Measurements from ENCODE around the gene TNFRSF12A.
"Not testable (repeated sequence)": the region's sequence is repeated elsewhere in the genome, so short reads cannot be mapped to it uniquely, and the experiment has no call there.

The TNFRSF12A gene

DNA sequence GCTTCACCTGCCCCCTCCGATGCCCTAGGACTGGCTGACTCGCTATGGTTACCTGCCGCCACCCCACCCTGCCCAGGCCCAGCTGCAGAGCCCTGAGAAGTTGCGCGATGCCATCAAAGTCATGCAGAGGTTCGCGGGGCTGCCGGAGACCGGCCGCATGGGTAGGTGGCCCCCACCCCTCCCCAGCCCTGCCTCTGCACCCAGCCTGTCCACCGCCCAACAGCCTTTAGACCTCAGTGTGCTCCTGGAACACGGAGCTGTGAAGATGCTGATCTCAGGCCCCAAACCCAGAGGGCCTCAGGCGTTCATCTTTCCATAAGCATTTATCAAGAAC, 27.2 kb downstream of the TNFRSF12A start:
- Histone ChIP-seq H3K4me1 (ENCODE audit: control insufficient read depth, insufficient read depth, low read length) (peaks cover 13% of the 10 kb centered on the region), H3K36me3 (ENCODE audit: insufficient read depth, low read length) (no peaks in the 10 kb centered on the region), H3K4me3 (ENCODE audit: low read length) (no peak overlapping the region), H3K27me3 (ENCODE audit: control insufficient read depth, insufficient read depth, low read length) (peaks cover 69% of the 10 kb centered on the region), H3K4me2 (ENCODE audit: low read length) (no peak overlapping the region), H3K9ac (ENCODE audit: low read depth, low read length) (no peak overlapping the region), H3K9me3 (replicated peaks; ENCODE audit: low read length) (no peaks in the 10 kb centered on the region)

- H3K36me3 ChIP-seq (ENCODE audit: insufficient read depth, low read length) = no peaks in the 10 kb centered on the region
- no peak overlapping the region for H3K4me3 ChIP-seq (ENCODE audit: low read length)
- peaks cover 13% of the 10 kb centered on the region for H3K4me1 ChIP-seq (ENCODE audit: control insufficient read depth, insufficient read depth, low read length)
- no peaks in the 10 kb centered on the region for H3K9me3 ChIP-seq (replicated peaks; ENCODE audit: low read length)
- no peak overlapping the region for H3K9ac ChIP-seq (ENCODE audit: low read depth, low read length)
- no peak overlapping the region for H3K4me2 ChIP-seq (ENCODE audit: low read length)
- H3K27me3 ChIP-seq (ENCODE audit: control insufficient read depth, insufficient read depth, low read length) = peaks cover 57% of the 10 kb centered on the region
These were observed 29.8 kb downstream of the TNFRSF12A start for GRCh38 chr16:3049921-3050481.

DNA sequence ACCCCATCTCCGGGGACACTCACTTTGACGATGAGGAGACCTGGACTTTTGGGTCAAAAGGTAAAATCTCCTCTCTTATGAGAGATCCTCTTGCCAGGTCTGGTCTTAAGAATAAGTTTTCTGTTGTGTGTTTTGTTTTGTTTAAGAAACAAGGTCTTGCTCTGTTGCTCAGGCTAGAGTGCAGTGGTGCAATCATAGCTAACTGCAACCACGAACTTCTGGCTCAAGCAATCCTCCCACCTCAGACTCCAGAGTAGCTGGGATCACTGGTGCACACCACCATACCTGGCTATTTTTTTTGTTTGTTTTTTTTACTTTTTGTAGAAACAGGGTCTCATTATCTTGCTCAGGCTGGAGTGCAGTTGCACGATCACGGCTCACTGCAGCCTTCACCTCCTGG, 30.3 kb downstream of the TNFRSF12A start:
- no peaks in the 10 kb centered on the region for H3K36me3 ChIP-seq (ENCODE audit: insufficient read depth, low read length)
- H3K9me3 ChIP-seq (replicated peaks; ENCODE audit: low read length) = no peaks in the 10 kb centered on the region
- peaks cover 53% of the 10 kb centered on the region for H3K27me3 ChIP-seq (ENCODE audit: control insufficient read depth, insufficient read depth, low read length)
- peaks cover 10% of the 10 kb centered on the region for H3K4me1 ChIP-seq (ENCODE audit: control insufficient read depth, insufficient read depth, low read length)
- H3K4me3 ChIP-seq (ENCODE audit: low read length) = no peak overlapping the region
- no peak overlapping the region for H3K4me2 ChIP-seq (ENCODE audit: low read length)
- no peak overlapping the region for H3K9ac ChIP-seq (ENCODE audit: low read depth, low read length)

- Histone ChIP-seq H3K36me3 (ENCODE audit: insufficient read depth, low read length) (no peaks in the 10 kb centered on the region), H3K4me3 (ENCODE audit: low read length) (no peak overlapping the region), H3K4me1 (ENCODE audit: control insufficient read depth, insufficient read depth, low read length) (peaks cover 5% of the 10 kb centered on the region), H3K9ac (ENCODE audit: low read depth, low read length) (no peak overlapping the region), H3K4me2 (ENCODE audit: low read length) (no peak overlapping the region), H3K27me3 (ENCODE audit: control insufficient read depth, insufficient read depth, low read length) (peaks cover 49% of the 10 kb centered on the region), H3K9me3 (replicated peaks; ENCODE audit: low read length) (no peaks in the 10 kb centered on the region)
These were observed 30.8 kb downstream of the TNFRSF12A start for GRCh38 chr16:3051009-3051408.

DNA sequence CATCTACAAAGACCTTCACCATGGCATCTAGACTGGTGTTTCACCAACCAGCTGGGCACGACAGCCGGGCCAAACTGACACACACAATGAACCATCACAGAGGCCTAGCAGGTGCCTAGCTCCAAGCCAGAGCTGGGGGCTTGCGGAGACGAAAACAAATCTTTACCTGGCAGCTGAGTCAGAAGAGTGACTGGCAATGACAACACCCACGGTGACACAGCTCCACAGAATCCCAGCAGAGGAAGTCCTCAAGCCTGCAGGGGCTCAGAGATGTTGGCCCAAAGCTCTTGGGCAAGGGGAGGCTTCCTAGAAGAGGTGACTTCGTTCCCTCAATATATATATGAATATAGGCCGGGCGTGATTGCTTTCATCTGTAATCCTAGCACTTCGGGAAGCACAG, 31.3 kb downstream of the TNFRSF12A start:
- H3K27me3 ChIP-seq (ENCODE audit: control insufficient read depth, insufficient read depth, low read length) = peaks cover 45% of the 10 kb centered on the region
- no peak overlapping the region for H3K4me3 ChIP-seq (ENCODE audit: low read length)
- H3K36me3 ChIP-seq (ENCODE audit: insufficient read depth, low read length) = no peaks in the 10 kb centered on the region
- H3K4me2 ChIP-seq (ENCODE audit: low read length) = no peak overlapping the region
- peaks cover 2% of the 10 kb centered on the region for H3K4me1 ChIP-seq (ENCODE audit: control insufficient read depth, insufficient read depth, low read length)
- H3K9ac ChIP-seq (ENCODE audit: low read depth, low read length) = no peak overlapping the region
- no peaks in the 10 kb centered on the region for H3K9me3 ChIP-seq (replicated peaks; ENCODE audit: low read length)

DNA sequence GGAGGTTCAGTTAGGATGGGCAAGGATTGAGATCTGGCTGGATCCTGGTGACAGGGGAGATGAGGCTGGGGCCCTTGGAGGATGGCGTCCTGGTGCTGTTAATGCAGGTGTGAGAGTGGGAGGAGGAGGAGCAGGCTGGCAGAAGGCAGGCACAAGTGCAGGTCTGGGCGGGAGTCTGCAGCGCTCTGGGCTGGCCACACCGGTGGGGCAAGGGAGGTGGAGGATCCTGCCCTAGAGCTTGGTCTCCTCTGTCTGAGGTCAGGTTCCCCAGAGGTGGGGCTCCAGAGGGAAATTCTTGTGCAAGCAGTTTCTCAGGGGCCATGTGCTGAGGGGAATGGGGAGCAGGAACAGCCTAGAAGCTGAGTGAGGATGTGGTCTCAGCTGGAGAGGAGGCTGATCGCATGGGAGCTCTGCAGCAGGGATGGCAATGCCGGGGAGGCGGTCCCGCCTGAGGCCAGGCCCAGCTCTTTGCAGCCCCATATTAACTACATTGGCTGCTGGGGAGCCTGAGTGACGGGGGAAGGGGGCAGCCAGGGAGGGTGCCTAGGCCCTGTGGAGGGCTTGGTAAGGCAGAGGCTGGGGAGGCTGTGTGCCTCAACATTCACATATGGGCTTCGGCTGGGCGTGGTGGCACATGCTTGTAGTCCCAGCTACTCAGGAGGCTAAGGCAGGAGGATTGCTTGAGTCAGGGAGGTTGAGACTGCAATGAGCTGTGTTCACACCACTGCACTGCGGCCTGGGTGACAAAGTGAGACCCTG, 32.6 kb downstream of the TNFRSF12A start:
- H3K4me2 ChIP-seq (ENCODE audit: low read length); H3K4me1 ChIP-seq (ENCODE audit: control insufficient read depth, insufficient read depth, low read length); H3K36me3 ChIP-seq (ENCODE audit: insufficient read depth, low read length); H3K9ac ChIP-seq (ENCODE audit: low read depth, low read length); H3K9me3 ChIP-seq (replicated peaks; ENCODE audit: low read length); H3K4me3 ChIP-seq (ENCODE audit: low read length): not testable (repeated sequence)
- H3K27me3 ChIP-seq (ENCODE audit: control insufficient read depth, insufficient read depth, low read length) = peaks cover 33% of the 10 kb centered on the region

DNA sequence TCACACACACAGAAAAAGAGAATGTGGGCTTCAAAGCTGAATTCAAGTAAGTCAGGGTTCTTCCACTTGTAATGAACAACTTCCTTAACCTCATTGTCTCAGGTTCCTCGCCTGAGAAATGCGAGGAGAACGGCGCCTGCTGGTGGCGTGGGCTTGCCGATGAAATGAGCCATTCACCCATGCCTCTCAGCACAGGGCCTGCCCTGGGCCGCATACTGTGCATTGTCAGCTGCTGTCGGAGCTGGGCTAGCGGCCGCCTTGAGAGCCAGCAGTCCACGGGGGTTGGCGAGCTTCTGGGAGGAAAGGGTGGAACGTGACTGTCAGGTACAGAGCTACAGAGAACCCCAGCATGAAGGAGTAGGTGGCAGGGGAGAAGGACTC, 33.2 kb downstream of the TNFRSF12A start:
- H3K36me3 ChIP-seq (ENCODE audit: insufficient read depth, low read length); H3K4me1 ChIP-seq (ENCODE audit: control insufficient read depth, insufficient read depth, low read length); H3K9me3 ChIP-seq (replicated peaks; ENCODE audit: low read length); H3K9ac ChIP-seq (ENCODE audit: low read depth, low read length); H3K4me2 ChIP-seq (ENCODE audit: low read length); H3K4me3 ChIP-seq (ENCODE audit: low read length): not testable (repeated sequence)
- H3K27me3 ChIP-seq (ENCODE audit: control insufficient read depth, insufficient read depth, low read length) = peaks cover 27% of the 10 kb centered on the region

- H3K4me2 ChIP-seq (ENCODE audit: low read length) = no peak overlapping the region
- no peaks in the 10 kb centered on the region for H3K9me3 ChIP-seq (replicated peaks; ENCODE audit: low read length)
- H3K4me3 ChIP-seq (ENCODE audit: low read length) = no peak overlapping the region
- peaks cover 13% of the 10 kb centered on the region for H3K4me1 ChIP-seq (ENCODE audit: control insufficient read depth, insufficient read depth, low read length)
- peaks cover 10% of the 10 kb centered on the region for H3K27me3 ChIP-seq (ENCODE audit: control insufficient read depth, insufficient read depth, low read length)
- H3K9ac ChIP-seq (ENCODE audit: low read depth, low read length) = no peak overlapping the region
- H3K36me3 ChIP-seq (ENCODE audit: insufficient read depth, low read length) = no peaks in the 10 kb centered on the region
These were observed 35.0 kb downstream of the TNFRSF12A start for GRCh38 chr16:3054965-3055733.

- not testable (repeated sequence) for H3K9ac ChIP-seq (ENCODE audit: low read depth, low read length); H3K4me3 ChIP-seq (ENCODE audit: low read length); H3K36me3 ChIP-seq (ENCODE audit: insufficient read depth, low read length); H3K4me2 ChIP-seq (ENCODE audit: low read length); H3K9me3 ChIP-seq (replicated peaks; ENCODE audit: low read length); H3K27me3 ChIP-seq (ENCODE audit: control insufficient read depth, insufficient read depth, low read length)
- peaks cover 18% of the 10 kb centered on the region for H3K4me1 ChIP-seq (ENCODE audit: control insufficient read depth, insufficient read depth, low read length)
These were observed 35.6 kb downstream of the TNFRSF12A start for GRCh38 chr16:3055734-3056115.

- no peaks in the 10 kb centered on the region for H3K36me3 ChIP-seq (ENCODE audit: insufficient read depth, low read length)
- no peak overlapping the region for H3K4me3 ChIP-seq (ENCODE audit: low read length)
- no peaks in the 10 kb centered on the region for H3K9me3 ChIP-seq (replicated peaks; ENCODE audit: low read length)
- no peak overlapping the region for H3K9ac ChIP-seq (ENCODE audit: low read depth, low read length)
- H3K27me3 ChIP-seq (ENCODE audit: control insufficient read depth, insufficient read depth, low read length) = peaks cover 4% of the 10 kb centered on the region
- H3K4me2 ChIP-seq (ENCODE audit: low read length) = no peak overlapping the region
- peaks cover 18% of the 10 kb centered on the region for H3K4me1 ChIP-seq (ENCODE audit: control insufficient read depth, insufficient read depth, low read length)
These were observed 36.4 kb downstream of the TNFRSF12A start for GRCh38 chr16:3056336-3057180.

Measured in skeletal muscle satellite cell (primary cell).